Gastroesophageal sphincter (tissue), 3 donors: Measurements from ENCODE around the gene TMEM38A.

Experiments used
- EP300 ChIP-seq: sonication (generic); formaldehyde crosslinking; IDR thresholded peaks from one replicate; pipeline ENCODE4 v1.6.1; 2017; ENCODE audit warnings: antibody characterized with exemption, mild to moderate bottlenecking
- POLR2A ChIP-seq, 2 donors: fragments of 450-650 bp; IDR thresholded peaks; one replicate each; pipeline ENCODE4 v1.6.1; 2017; ENCODE audit warnings: antibody characterized with exemption in 2 of 2, mild to moderate bottlenecking in 2 of 2, moderate library complexity in 1 of 2
- POLR2AphosphoS5 ChIP-seq: sonication (generic); formaldehyde crosslinking; IDR thresholded peaks from one replicate; pipeline ENCODE4 v1.6.1; 2017; ENCODE audit warnings: antibody characterized with exemption
- TF ChIP-seq, protein P1 (sequence below), 4 experiments: fragments of 200-600 bp in 2 of 4; fragments of 450-650 bp in 2 of 4; sonication (generic) in 1 of 4; IDR thresholded peaks; one replicate each; pipeline ENCODE4 v1.5.1; 2017 to 2019; ENCODE audit warnings: antibody characterized with exemption in 4 of 4, mild to moderate bottlenecking in 2 of 4, moderate library complexity in 2 of 4

DNA sequence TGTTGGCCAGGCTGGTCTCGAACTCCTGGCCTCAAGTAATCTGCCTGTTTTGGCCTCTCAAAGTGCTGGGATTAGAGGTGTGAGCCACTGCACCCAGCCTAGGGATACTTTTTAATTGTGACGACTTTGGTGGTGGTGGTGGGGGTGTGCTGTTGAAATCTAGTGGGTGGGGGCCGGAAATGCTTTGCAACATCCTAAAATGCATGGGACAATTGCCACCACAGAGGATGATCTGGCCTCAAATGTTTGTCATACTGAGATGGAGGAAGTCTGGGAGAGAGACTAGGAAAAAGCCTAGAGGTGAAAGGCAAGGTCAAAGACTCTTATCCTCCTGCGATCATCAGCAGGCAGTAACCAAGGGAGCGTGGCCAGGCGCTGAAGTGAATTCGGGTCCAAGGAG is 60.1 kb downstream of the TMEM38A start:
- TF ChIP-seq, protein P1, sequence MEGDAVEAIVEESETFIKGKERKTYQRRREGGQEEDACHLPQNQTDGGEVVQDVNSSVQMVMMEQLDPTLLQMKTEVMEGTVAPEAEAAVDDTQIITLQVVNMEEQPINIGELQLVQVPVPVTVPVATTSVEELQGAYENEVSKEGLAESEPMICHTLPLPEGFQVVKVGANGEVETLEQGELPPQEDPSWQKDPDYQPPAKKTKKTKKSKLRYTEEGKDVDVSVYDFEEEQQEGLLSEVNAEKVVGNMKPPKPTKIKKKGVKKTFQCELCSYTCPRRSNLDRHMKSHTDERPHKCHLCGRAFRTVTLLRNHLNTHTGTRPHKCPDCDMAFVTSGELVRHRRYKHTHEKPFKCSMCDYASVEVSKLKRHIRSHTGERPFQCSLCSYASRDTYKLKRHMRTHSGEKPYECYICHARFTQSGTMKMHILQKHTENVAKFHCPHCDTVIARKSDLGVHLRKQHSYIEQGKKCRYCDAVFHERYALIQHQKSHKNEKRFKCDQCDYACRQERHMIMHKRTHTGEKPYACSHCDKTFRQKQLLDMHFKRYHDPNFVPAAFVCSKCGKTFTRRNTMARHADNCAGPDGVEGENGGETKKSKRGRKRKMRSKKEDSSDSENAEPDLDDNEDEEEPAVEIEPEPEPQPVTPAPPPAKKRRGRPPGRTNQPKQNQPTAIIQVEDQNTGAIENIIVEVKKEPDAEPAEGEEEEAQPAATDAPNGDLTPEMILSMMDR (IDR thresholded peaks at IDR 0.05) = no peak
- TF ChIP-seq POLR2AphosphoS5 (no peak), POLR2A (IDR thresholded peaks at IDR 0.05) (no peak), EP300 (no peak)
